OCI-LY1 (cell line): ENCODE results near the gene STARD3NL.

Source experiments
- CTCF ChIP-seq: fragments of 200-600 bp; sonication (generic), shearing (Covaris generic); IDR thresholded peaks from 2 replicates; pipeline ENCODE4 v1.5.1; 2017; ENCODE audit warnings: mild to moderate bottlenecking, antibody characterized with exemption, low read length, moderate library complexity, mixed read lengths
- EZH2 ChIP-seq: fragments of 200-600 bp; sonication (generic), shearing (Covaris generic); IDR thresholded peaks from 2 replicates; pipeline ENCODE4 v1.8.0; 2017; ENCODE audit warnings: borderline replicate concordance, mixed run types, mild to moderate bottlenecking, antibody characterized with exemption, low read length, moderate library complexity, mixed read lengths

DNA sequence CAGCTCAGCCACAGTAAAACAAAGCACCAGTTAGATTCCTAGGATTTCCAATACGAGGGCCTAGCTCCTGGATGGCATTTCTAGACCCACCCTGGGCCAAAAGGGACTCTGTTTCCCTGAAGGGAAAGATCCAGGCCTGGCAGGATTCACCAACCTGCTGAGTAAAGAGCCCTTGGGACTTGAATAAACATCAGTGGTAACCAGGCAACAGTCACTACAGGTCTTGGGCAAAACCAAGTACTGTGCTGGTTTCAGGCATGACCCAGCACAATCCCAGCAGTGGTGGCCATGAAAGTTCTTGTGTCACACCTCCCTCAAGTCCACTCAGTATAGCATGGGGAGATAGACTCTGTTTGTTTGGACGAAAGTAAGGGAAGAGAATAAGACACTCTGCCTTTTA, 31.0 kb upstream of the STARD3NL start:
- no peak for TF ChIP-seq CTCF
- TF ChIP-seq EZH2: no peak
